Measurements from ENCODE around the gene EPHA2.

DNA sequence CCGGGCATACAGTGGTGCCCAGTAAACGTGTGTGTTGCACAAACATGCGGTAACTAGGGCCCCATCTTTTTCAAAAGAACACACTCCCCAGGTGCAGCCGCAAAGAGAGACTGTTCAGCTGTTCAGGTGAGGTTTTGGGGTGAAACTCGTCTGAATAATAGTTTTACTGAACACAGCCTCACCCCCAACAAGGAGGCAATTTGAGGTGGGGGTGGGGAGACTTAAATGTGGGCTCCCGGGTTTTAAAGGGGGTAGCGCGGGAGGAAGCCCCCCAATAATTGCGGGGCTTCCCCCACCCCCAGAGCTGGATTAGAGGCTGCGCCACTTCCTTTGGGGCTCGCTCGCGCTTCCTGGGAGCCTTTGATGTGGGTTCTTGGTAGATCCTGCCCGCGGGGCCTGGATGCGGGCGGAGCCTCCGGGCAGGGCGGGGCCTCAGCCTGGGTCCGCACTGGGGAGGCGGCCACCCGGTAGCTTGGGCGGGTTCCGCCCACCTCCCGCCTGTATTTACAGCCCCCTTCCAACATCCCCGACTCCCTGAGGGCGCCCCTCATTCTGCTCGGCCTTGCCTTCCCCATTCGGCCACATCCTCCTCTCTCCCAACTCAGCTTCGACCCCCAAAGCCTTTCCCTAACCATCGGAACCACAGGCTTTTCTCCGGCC lies 6.4 kb upstream of the EPHA2 start:
- TF ChIP-seq, protein P1, sequence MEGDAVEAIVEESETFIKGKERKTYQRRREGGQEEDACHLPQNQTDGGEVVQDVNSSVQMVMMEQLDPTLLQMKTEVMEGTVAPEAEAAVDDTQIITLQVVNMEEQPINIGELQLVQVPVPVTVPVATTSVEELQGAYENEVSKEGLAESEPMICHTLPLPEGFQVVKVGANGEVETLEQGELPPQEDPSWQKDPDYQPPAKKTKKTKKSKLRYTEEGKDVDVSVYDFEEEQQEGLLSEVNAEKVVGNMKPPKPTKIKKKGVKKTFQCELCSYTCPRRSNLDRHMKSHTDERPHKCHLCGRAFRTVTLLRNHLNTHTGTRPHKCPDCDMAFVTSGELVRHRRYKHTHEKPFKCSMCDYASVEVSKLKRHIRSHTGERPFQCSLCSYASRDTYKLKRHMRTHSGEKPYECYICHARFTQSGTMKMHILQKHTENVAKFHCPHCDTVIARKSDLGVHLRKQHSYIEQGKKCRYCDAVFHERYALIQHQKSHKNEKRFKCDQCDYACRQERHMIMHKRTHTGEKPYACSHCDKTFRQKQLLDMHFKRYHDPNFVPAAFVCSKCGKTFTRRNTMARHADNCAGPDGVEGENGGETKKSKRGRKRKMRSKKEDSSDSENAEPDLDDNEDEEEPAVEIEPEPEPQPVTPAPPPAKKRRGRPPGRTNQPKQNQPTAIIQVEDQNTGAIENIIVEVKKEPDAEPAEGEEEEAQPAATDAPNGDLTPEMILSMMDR (IDR thresholded peaks at IDR 0.05) = no peak
- TF ChIP-seq POLR2A (IDR thresholded peaks at IDR 0.05) = no peak
